NK-92 (cell line): ENCODE results near the gene OTUD1.
"Not testable (repeated sequence)": the region's sequence is repeated elsewhere in the genome, so short reads cannot be mapped to it uniquely, and the experiment has no call there.

Source experiments
- DNase-seq: peaks from one replicate; lab custom pipeline; 2025; ENCODE audit not compliant: unreplicated experiment; lab: John Stamatoyannopoulos, UW

Gene OTUD1, protein sequence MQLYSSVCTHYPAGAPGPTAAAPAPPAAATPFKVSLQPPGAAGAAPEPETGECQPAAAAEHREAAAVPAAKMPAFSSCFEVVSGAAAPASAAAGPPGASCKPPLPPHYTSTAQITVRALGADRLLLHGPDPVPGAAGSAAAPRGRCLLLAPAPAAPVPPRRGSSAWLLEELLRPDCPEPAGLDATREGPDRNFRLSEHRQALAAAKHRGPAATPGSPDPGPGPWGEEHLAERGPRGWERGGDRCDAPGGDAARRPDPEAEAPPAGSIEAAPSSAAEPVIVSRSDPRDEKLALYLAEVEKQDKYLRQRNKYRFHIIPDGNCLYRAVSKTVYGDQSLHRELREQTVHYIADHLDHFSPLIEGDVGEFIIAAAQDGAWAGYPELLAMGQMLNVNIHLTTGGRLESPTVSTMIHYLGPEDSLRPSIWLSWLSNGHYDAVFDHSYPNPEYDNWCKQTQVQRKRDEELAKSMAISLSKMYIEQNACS

DNA sequence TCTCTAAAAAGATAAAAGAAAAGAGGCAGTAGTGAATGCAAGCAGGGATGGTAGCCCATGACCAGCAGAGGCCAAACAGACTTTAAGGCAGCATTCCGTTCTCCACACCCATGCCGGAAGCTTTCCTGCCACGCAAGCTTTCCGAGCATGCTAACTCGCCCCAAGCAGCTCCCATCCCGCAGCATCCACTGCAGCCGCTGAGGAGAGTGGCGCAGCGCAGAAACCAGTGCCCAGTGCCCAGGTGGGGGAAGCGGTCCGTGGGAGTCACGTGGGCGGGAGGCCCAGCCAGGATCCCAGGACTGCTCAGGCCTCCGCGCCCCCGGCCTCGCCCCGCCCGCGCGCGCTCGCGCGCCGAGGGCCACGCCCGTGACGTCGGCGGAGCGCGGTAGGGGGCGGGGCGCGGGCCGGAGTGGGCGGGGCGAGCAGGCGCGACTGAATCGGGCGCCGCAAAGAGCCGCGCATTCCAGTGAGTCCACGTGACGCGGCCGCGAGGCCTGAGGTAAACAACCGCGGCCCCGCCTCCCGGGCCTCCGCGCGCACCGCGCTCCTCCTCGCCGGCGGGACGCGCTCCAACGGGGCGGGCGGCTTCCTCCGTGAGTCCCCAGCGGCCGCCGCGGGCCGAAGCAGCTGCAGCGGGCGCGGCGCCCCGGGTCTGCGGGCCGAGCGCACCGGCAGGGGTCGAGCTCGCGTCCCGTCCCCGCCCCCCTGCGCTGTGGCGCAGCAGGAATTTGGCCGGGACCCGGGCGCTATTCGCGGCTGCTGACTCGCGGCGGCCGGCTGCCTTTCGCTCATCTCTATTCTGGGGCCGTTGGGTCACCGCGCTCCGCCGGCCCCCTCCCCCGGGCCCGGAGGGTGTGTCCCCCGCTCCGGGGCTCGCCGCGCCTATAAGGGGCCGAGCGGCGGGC is at the start of gene OTUD1:
Gene OTUD1, plus strand, starts transcription at position 529 of the 905 bp plus-strand sequence. CDS start 383 bp downstream, outside the sequence.
- peak; percentile 8 for DNase-seq

DNA sequence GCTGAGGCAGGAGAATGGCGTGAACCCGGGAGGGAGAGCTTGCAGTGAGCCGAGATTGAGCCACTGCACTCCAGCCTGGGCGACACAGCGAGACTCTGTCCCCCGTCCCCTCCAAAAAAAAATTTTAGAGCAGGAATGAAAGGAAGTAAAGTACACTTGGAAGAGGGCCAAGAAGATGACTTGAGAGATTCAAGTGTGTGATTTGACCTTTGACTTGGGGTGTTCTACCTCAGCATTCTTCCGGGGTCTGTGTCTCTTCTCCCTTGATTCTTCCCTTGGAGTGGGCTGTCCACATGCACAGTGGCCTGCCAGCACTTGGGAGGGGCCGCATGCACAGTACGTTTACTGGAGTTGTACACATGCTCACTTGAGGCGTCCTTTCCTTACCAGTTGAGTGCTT is 48.5 kb upstream of the OTUD1 start:
- DNase-seq, result not testable (repeated sequence)

DNA sequence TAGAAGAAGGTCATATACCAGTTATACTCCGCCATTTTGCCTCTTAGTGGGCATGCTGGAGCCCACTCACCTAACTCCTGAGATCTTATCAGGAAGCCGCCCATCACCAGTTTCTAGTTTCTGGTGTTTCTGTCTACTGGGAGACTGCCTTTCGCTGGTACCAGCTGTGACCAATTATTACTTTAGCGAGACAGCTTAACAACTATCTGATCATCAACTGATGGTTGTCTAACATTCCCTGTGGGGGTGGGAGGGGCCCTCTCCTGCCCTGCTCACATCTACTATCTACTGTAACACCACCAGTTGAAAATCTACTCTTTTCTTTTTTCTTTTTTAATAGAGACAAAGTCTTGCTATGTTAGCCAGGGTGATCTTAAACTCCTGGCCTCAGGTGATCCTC is 48.1 kb upstream of the OTUD1 start:
- no peak for DNase-seq

DNA sequence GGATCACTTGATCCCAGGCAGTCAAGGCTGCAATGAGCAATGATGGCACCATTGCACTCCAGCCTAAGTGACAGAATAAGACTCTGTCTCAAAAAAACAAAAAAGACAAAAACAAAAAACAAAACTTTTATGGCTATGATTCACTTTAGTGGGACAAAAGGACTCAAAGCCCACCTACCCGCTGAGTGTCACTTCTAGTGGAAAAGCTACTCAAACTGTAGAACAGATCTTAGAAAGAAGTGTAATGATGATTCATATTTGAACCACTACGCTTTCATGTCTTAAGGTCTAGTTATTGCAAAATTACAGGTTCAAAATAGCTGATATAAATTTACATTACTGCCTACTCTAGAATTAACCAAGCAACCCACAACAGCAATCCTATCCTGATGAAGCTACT is 47.1 kb upstream of the OTUD1 start:
- no peak for DNase-seq

DNA sequence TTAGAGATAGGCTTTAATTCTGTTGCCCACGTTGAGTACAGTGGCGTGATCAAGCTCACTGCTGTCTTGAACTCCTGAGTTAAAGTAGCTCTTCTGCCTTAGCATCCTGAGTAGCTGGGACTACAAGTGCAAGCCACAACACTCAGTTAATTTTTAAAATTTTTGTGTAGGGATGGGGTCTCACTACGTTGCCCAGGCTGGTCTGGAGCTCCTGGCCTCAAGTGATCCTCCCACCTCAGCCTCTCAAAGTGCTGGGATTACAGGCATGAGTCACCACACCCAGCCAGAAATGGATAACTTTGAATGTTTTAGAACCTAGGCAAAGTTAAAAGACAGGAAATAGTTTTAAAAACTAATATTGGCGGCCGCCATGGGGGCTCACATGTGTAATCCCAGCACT is 43.9 kb upstream of the OTUD1 start:
- DNase-seq, result no peak

DNA sequence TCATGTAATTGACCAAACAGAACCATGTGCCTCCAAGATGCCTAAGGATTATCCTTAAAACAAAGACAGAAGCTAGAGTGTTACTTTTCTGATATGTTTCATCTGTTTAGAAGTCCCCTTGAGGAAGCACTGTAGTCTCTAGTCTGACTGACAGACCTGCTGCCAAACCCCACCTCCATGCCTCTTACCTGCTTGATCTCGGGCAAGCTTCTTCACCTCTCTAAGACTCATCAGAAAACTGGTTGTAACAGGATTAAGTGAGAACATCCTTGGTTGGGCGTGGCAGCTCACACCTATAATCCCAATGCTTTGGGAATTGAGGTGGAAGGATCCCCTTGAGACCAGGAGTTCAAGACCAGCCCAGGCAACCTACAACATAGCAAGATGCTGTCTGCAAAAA is 42.2 kb upstream of the OTUD1 start:
- no peak for DNase-seq

DNA sequence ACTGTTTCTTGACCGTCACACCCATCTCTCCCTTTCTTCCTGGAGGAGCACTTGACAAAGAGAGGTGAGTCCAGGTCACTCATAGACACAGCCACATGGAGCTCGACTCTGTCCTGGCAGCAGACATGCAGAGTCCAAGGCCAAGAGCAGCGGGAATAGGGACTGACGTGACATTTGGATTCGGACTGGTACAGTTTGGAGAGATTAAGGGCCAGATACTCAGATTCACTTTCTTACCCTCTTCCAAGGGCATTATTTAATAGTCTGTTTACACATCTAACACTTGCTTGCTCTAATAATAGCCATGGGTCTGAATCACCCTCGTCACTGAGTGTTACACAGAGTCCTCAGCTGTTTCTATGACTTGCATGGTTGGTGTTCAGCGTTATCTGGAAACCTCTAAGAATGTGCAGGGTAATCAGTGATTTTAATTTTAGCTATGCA is 39.2 kb upstream of the OTUD1 start:
- no peak for DNase-seq

DNA sequence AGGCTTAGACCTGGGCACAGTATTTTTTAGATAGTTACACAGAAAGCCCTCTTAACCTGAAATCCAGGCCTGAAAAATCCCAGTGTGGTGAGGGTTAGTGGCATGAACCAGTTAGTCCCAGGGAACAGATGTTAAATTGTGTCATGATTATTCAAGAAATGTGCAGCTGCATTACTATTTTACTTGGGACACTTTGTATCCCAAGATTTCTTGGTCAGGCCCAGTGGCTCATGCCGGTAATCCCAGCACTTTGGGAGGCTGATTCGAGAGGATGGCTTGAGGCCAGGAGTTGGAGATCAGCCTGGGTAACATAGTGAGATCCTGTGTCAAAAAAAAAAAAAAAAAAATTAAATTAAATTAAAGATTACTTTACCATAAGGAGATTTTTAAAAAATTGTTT is 36.0 kb upstream of the OTUD1 start:
- DNase-seq, result no peak

DNA sequence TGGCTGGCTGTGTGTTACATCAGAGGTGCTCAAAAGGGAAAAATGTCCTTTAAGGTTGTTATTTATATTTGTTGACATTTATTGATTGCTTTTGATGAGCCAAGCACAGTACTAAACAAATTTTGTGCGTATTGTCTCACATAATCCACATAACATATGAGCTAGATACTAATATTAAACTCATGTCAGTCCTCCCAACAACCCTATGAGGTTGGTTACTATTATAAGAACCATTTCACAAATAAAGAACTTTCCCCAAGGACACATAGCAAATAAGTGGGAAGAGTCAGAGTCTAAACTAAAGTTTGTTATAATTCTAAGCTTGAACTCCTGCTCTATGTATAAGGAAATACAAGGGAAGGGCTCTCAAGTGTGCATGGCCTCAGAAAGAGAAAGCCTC is 35.6 kb upstream of the OTUD1 start:
- no peak for DNase-seq

DNA sequence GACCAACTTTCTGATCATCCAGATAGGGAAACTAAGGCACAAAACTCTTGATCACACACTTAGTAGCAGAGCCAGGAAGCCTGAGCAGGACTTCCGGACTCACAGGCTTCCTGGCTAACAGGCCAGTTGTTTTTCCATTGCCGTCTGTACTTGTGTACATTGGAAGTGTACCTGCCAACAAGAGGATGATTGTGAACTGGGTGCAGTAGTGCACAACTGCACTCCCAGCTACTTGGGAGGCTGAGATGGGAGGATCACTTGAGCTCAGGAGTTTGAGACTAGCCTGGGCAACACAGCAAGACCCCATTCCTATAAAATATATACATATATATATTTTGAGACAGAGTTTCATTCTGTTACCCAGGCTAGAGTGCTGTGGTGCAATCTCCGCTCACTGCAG is 35.2 kb upstream of the OTUD1 start:
- DNase-seq, result no peak

DNA sequence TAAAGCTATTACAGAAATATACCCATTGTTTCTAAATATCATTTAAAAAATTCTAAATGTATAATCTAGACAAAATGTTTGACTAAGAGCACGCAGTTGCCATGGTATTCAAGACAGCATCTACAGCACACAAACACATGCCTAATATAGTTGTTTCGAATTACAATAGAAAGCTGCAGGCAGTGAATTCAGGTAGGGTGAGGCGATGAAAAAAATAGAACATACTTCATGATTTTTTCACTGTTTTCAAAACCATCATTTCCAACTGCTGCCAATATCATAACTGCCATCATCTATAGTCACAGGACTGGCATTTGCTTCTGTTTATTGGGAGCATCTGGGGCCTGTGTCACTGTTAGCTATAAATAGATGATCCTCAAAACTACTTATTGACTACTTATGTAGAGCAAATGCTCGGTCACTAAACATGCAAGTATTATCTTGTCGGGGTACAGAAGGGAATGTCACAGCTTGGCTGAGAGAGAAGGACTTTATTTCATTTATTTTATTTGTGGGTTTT is 34.4 kb upstream of the OTUD1 start:
- DNase-seq, result no peak

DNA sequence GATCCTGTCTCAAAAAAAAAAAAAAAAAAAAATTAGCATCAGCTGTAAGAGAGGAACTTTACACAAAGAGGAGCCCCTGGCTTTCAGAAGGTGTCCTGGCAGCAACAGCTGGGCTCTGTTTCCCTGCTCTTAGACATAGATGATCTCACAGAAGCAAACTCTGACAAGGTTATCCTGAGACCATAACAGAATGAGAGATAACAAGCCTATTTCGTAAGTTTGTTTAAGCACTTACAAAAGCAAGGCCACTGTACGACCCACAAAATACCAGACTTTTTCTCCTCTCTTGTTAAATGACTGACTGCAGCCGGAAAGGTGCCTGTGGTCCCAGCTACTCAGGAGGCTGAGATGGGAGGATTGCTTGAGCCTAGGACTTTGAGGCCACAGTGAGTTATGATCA is 33.3 kb upstream of the OTUD1 start:
- DNase-seq, result no peak

DNA sequence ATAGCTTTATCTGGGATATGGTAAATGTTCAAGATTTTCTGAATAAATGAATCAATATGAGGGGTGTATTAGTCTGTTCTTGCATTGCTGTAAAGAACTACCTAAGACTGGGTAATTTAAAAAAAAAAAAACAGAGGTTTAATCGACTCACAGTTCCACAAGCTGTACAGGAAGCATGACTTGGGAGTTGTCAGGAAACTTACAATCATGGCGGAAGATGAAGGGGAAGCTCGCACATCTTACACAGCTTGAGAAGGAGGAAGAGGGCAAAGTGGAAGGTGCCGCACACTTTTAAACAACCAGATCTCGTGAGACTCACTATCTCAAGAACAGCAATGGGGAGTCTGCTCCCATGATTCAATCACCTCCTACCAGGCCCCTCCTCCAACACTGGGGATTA is 32.5 kb upstream of the OTUD1 start:
- no peak for DNase-seq

DNA sequence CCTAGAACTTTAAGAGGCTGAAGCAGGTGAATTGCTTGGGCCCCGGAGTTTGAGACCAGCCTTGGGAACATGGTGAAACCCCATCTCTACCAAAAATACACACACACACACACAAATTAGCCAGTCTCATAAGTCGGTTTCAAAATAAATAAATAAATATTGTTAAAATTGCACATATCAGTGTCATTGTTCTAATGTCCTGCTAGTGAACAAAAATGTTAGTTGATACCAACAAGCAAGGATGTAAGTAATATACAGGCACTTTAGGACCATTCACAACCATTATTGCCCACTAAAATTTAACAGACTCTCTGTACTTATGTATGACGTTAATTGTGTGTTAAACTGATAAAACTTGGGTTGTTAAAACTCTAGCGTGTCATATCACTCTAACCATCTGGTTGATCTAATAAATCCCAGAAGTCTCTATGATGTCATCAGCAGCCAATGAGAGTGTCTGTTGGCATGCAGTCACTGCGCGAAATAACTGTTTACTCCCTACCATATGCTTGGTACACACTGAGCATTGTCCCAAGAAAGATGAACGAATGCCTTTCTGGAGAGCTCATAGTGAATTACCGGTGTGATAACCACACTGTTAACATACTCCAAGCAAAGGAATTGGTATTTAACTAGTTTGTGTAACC is 30.4 kb upstream of the OTUD1 start:
- no peak for DNase-seq

DNA sequence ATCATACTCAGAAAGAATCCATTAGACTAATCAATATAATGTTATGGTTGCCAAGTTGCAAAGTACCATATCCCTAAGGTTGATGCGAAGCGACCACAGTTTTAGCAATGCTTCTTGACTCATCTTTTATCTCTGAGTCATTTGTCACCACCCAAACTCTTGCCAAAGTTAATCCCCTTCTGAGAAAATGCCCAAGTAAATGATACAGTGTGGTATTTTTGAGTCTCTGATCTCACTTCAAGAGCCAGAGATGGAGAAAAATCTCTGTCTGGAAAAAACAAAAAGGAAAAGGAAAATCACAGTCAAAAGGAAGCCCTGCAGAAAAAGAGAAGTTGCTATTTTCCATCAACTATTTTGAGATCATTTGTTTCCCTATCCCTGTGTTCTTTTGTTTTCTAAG is 26.7 kb upstream of the OTUD1 start:
- DNase-seq, result no peak

DNA sequence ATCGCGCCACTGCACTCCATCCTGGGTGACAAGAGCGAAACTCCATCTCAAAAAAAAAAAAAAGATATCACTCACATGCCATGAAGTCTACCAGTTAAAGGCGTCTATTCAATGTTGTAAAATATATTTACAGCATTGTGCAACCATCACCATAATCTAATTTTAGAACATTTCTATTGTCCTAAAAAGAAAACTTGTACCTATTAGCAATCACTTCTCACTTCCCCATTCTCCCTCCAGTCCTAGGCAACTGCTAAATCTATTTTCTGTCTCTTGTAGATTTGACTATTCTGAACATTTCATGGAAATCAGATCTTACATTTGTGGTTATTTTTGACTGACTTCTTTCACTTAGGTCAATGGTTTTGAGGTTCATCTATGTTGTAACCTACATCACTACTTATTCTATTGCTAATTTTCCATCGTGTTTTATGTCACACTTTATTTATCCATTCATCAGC is 25.2 kb upstream of the OTUD1 start:
- DNase-seq, result no peak

DNA sequence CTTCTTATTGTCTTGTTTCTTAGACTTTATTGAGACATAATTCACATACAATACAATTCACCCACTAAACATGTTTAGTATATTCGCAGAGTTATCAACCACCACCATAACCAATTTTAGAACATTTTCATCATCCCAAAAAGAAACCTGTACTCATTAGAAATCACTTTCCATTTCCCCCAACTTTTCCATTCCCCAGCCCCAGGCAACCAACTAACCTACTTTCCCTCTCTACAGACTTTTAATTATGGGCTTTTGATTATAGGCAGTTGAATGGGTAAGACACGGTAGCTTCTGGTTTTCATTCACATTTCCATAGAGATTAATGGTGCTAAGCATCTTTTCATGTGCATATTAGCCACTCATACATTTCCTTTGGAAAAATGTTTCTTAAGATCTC is 24.2 kb upstream of the OTUD1 start:
- DNase-seq, result no peak

DNA sequence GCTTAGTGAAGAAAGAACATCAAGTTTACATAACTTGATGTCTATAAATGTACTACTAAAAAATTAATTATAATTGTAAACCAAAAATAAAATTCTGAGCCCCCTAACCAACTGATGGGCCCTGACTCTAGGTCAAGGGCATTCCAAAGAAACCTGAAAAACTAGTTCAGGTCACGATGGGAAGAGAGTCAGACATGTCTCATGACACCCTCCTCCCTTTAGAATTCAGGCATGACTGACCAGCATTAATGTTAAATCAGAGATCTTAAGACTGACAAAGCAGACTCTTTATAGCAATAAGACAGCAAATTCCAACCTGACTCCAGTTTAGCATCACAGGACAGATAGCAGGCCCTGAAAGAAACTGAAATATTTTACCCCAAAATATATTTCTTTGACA is 21.6 kb upstream of the OTUD1 start:
- no peak for DNase-seq

DNA sequence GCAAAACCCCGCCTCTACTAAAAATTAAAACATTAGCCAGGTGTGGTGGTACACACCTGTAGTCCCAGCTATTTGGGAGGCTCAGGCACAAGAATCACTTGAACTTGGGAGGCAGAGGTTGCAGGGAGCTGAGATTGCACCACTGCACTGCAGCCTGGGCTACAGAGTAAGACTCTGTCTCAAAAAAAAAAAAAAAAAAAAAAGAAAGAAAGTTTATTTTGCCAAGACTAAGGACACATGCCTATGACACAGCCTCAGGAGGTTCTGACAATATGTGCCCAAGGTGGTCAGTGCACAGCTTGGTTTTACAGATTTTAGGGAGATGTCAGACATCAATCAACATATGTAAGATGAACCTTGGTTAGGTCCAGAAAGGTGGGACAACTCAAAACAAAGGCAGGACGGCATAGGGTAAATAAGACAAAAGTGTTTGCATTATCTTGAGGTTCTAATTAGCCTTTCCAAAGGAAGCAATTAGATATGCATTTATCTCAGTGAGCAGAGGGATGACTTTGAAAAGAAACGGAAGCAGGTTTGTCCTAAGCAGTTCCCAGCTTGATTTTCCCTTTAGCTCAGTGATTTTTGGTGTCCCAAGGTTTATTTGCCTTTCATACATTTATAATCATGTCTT is 20.7 kb upstream of the OTUD1 start:
- DNase-seq, result no peak

DNA sequence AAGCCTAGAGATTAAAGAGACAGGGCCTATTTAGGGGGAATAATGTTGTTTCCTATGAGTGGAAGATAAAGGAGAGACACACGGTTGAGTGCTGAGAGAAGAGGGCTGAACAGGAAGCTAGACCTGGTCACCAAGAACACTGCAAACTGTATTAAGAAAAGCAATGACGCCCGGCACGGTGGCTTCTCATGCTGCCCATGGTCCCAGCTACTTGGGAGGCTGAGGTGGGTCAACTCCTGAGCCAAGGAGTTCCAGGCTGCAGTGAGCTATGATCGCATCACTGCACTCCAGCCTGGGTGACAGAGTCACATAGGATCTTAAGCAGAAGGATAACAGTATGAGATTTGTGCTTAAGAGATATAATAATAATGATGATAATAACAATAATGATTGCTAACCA is 19.7 kb upstream of the OTUD1 start:
- DNase-seq, result no peak
